DMS114 treated with DMSO at 0.1 percent for 48 hours (cell line): ENCODE data around the gene LPAR1.

ENCODE experiments used
- DNase-seq: peaks from one replicate; lab custom pipeline; 2025; ENCODE audit not compliant: unreplicated experiment; lab: John Stamatoyannopoulos, UW

The LPAR1 gene

GRCh38 chr9:110960288-110960687 lies 78.0 kb downstream of the LPAR1 start:
- DNase-seq, result no peak

- DNase-seq, result no peak
These were observed 79.4 kb downstream of the LPAR1 start for GRCh38 chr9:110958847-110959246.

GRCh38 chr9:110954822-110955291 lies 83.4 kb downstream of the LPAR1 start:
- DNase-seq, result no peak

GRCh38 chr9:110952540-110952859 lies 85.8 kb downstream of the LPAR1 start:
- DNase-seq, result no peak

GRCh38 chr9:110951805-110952539 lies 86.3 kb downstream of the LPAR1 start:
- DNase-seq, result no peak

- no peak for DNase-seq
These were observed 88.1 kb downstream of the LPAR1 start for GRCh38 chr9:110950041-110950645.

- DNase-seq, result no peak
These were observed 89.2 kb downstream of the LPAR1 start for GRCh38 chr9:110949081-110949480.

- no peak for DNase-seq
These were observed 90.7 kb downstream of the LPAR1 start for GRCh38 chr9:110947491-110948044.

- DNase-seq, result no peak
These were observed 95.7 kb downstream of the LPAR1 start for GRCh38 chr9:110942522-110942921.

GRCh38 chr9:110940951-110941557 lies 97.2 kb downstream of the LPAR1 start:
- DNase-seq, result no peak

GRCh38 chr9:110939573-110939972 lies 98.7 kb downstream of the LPAR1 start:
- no peak for DNase-seq

- no peak for DNase-seq
These were observed 99.2 kb downstream of the LPAR1 start for GRCh38 chr9:110939047-110939446.

- no peak for DNase-seq
These were observed 100.0 kb downstream of the LPAR1 start for GRCh38 chr9:110938242-110938641.

- DNase-seq, result no peak
These were observed 101.4 kb downstream of the LPAR1 start for GRCh38 chr9:110936719-110937452.

- no peak for DNase-seq
These were observed 102.0 kb downstream of the LPAR1 start for GRCh38 chr9:110936237-110936636.

GRCh38 chr9:110935829-110936228 lies 102.4 kb downstream of the LPAR1 start:
- DNase-seq, result no peak

GRCh38 chr9:110933350-110934001 lies 104.8 kb downstream of the LPAR1 start:
- DNase-seq, result no peak

GRCh38 chr9:110932863-110933262 lies 105.4 kb downstream of the LPAR1 start:
- no peak for DNase-seq

GRCh38 chr9:110928599-110928998 lies 109.7 kb downstream of the LPAR1 start:
- no peak for DNase-seq

- no peak for DNase-seq
These were observed 111.3 kb downstream of the LPAR1 start for GRCh38 chr9:110926828-110927487.
